Measurements from ENCODE around the gene ZFP92. TPM values are rescaled to one million over a fixed set of nuclear protein-coding genes. Genes with fewer than 3 reads are reported as not detected.

Gene ZFP92
- polyA plus RNA-seq, 1 donor from 2014 or later = not detected

- Histone ChIP-seq H3F3A (ENCODE audit: insufficient read depth, low read length, poor library complexity, severe bottlenecking) (no peaks in the 10 kb centered on the region), H3K9me3 (ENCODE audit: low read length) (no peaks in the 10 kb centered on the region), H4K20me1 (ENCODE audit: insufficient read depth) (no peaks in the 10 kb centered on the region), H3K27ac (ENCODE audit: low read length) (no peak overlapping the region), H2AFZ (ENCODE audit: low read depth, low read length) (no peak overlapping the region), H3K36me3 (ENCODE audit: insufficient read depth, low read length) (no peaks in the 10 kb centered on the region), H3K27me3 (ENCODE audit: insufficient read depth, low read depth, low read length) (no peaks in the 10 kb centered on the region), H3K9me2 (ENCODE audit: insufficient read depth, low read length) (no peaks in the 10 kb centered on the region), H3K9ac (ENCODE audit: low read length) (no peak overlapping the region), H3K4me2 (ENCODE audit: low read length) (no peak overlapping the region), H3K79me2 (replicated peaks; ENCODE audit: insufficient read depth, low read length) (no peaks in the 10 kb centered on the region), H3K4me3 (ENCODE audit: low read length) (no peak overlapping the region)
- TF ChIP-seq POLR2AphosphoS5 (IDR thresholded peaks at IDR 0.05) (no peak), MXI1 (conservative IDR thresholded peaks at IDR 0.05; ENCODE audit: poor library complexity, severe bottlenecking) (no peak), TAF1 (IDR thresholded peaks at IDR 0.05; ENCODE audit: low read depth) (no peak), EP300 (conservative IDR thresholded peaks at IDR 0.05; ENCODE audit: poor library complexity, severe bottlenecking) (no peak), SMC3 (conservative IDR thresholded peaks at IDR 0.05; ENCODE audit: poor library complexity) (no peak), EZH2 (IDR thresholded peaks at IDR 0.05; ENCODE audit: borderline replicate concordance, insufficient read depth, low read length, poor library complexity, severe bottlenecking) (no peak), REST (IDR thresholded peaks at IDR 0.05; ENCODE audit: borderline replicate concordance) (no peak), CTCF (IDR thresholded peaks at IDR 0.05; ENCODE audit: poor library complexity, severe bottlenecking) (no peak), RAD21 (conservative IDR thresholded peaks at IDR 0.05) (no peak)
Observed at GRCh38 chrX:153454901-153455550, 43.8 kb downstream of the ZFP92 start.

GRCh38 chrX:153455571-153455970 lies 44.3 kb downstream of the ZFP92 start:
- Histone ChIP-seq H3K36me3 (ENCODE audit: insufficient read depth, low read length) (no peaks in the 10 kb centered on the region), H3F3A (ENCODE audit: insufficient read depth, low read length, poor library complexity, severe bottlenecking) (no peaks in the 10 kb centered on the region), H2AFZ (ENCODE audit: low read depth, low read length) (no peak overlapping the region), H4K20me1 (ENCODE audit: insufficient read depth) (no peaks in the 10 kb centered on the region), H3K27me3 (ENCODE audit: insufficient read depth, low read depth, low read length) (no peaks in the 10 kb centered on the region), H3K9me3 (ENCODE audit: low read length) (no peaks in the 10 kb centered on the region), H3K4me3 (ENCODE audit: low read length) (no peak overlapping the region), H3K4me2 (ENCODE audit: low read length) (no peak overlapping the region), H3K9me2 (ENCODE audit: insufficient read depth, low read length) (no peaks in the 10 kb centered on the region), H3K27ac (ENCODE audit: low read length) (no peak overlapping the region), H3K9ac (ENCODE audit: low read length) (no peak overlapping the region), H3K79me2 (replicated peaks; ENCODE audit: insufficient read depth, low read length) (no peaks in the 10 kb centered on the region)
- TF ChIP-seq CTCF (IDR thresholded peaks at IDR 0.05; ENCODE audit: poor library complexity, severe bottlenecking) = no peak
- no peak for TF ChIP-seq POLR2AphosphoS5 (IDR thresholded peaks at IDR 0.05)
- no peak for TF ChIP-seq EZH2 (IDR thresholded peaks at IDR 0.05; ENCODE audit: borderline replicate concordance, insufficient read depth, low read length, poor library complexity, severe bottlenecking)
- no peak for TF ChIP-seq RAD21 (conservative IDR thresholded peaks at IDR 0.05)
- TF ChIP-seq SMC3 (conservative IDR thresholded peaks at IDR 0.05; ENCODE audit: poor library complexity) = no peak
- no peak for TF ChIP-seq MXI1 (conservative IDR thresholded peaks at IDR 0.05; ENCODE audit: poor library complexity, severe bottlenecking)
- TF ChIP-seq EP300 (conservative IDR thresholded peaks at IDR 0.05; ENCODE audit: poor library complexity, severe bottlenecking) = no peak
- no peak for TF ChIP-seq REST (IDR thresholded peaks at IDR 0.05; ENCODE audit: borderline replicate concordance)
- no peak for TF ChIP-seq TAF1 (IDR thresholded peaks at IDR 0.05; ENCODE audit: low read depth)

Data from neural cell (in vitro differentiated cells).